A673 (cell line): ENCODE data around the gene ACOXL.

Source experiments
- CTCF ChIP-seq: fragments of 300-800, 200-600 bp; sonication (generic); conservative IDR thresholded peaks from 2 replicates; pipeline ENCODE4 v1.5.1; 2017; ENCODE audit warnings: low read depth, mild to moderate bottlenecking, antibody characterized with exemption, low read length, moderate library complexity, mixed read lengths
- EZH2 ChIP-seq: fragments of 200-600 bp; sonication (generic); IDR thresholded peaks from 2 replicates; pipeline ENCODE4 v1.6.1; 2017; ENCODE audit warnings: borderline replicate concordance, low read depth, mild to moderate bottlenecking, mixed read lengths, antibody characterized with exemption, low read length; ENCODE audit not compliant: poor library complexity, severe bottlenecking

- TF ChIP-seq CTCF (no peak), EZH2 (no peak)
Observed at GRCh38 chr2:110858135-110858725, 125.9 kb downstream of the ACOXL start.
